Posterior cingulate gyrus (tissue), 11 donors: ENCODE measurements around the gene NEO1.
"Not testable (repeated sequence)": the region's sequence is repeated elsewhere in the genome, so short reads cannot be mapped to it uniquely, and the experiment has no call there.

Experiments used
- DNase-seq, 10 donors: peaks; one replicate each; pipeline versions ENCODE4 v3.0.0 to v3.0.0-alpha.2; 2020 to 2021; ENCODE audit warnings: mixed read lengths in 3 of 10
- intact Hi-C: fragments of 100-400 bp; cut with DNase I; formaldehyde crosslinking; loops from one replicate; pipeline ENCODE4 v1.15.1; 2023

NEO1 gene

DNA sequence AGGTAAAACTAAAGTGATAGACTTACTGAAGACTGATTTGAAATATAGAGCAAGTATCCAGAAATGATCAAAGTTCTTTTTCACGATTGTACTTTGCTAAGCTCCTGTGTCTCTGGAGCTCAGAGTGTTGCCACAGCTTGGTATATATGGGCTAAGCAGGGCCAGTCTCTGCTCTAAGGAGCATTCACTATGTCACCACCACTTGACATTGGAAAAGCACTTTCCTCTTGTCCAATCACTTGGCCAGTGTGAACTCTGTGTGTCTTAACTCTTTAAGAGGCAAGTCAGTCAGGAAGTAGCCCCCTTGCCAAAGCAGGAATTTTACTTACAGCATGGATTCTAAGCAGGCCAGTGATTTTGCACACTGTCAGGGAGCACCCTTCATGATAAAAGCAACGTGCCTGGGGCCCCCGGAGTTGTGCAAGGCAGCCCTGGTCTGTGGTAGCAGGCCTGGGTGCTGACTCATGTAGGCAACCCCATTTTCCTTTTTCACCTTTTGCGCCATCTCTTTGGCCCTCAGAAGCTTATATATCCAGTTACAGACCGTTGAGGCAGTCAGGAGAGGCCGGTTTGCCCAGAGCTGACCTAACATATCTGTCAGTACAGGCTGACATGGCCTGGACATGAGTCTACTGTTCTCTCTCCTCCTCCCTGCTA is 243.5 kb downstream of the NEO1 start:
- intact Hi-C loops: no loop called here
- no peak for DNase-seq

DNA sequence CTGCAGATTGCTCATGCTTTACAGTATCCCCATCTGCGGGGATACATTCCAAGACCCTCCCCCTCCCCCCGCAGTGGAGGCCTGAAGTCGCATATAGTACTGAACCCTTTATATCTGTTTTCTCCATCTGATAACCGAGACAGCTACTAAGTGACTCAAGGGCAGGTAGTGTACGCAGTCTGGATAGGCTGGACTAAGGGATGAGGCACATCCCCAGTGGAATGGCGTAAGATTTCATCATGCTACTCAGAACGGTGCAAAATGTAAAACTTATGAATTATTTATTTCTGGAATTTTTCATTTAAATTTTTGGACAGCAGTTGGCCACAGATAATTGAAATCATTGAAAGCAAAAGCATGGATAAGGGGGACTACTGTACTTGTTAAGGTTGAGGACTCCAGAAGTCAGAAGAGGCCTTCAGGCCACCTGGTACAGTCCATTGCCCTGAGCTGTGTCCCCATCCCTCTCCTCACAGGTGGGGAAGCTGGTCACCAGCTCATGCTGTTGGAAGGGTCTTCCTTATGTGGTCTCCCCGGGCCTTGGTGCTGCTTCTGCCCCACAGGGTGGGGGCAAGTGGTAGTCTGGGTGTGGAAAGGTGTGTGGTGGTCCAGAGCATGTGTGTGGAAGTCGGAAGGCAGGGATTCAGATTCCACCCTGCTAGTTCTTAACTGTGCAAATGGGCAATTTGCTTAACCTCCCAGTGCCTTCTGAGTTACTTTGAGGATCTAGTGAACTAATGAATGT is 244.5 kb downstream of the NEO1 start:
- no peak for DNase-seq
- intact Hi-C loops: no loop called here

DNA sequence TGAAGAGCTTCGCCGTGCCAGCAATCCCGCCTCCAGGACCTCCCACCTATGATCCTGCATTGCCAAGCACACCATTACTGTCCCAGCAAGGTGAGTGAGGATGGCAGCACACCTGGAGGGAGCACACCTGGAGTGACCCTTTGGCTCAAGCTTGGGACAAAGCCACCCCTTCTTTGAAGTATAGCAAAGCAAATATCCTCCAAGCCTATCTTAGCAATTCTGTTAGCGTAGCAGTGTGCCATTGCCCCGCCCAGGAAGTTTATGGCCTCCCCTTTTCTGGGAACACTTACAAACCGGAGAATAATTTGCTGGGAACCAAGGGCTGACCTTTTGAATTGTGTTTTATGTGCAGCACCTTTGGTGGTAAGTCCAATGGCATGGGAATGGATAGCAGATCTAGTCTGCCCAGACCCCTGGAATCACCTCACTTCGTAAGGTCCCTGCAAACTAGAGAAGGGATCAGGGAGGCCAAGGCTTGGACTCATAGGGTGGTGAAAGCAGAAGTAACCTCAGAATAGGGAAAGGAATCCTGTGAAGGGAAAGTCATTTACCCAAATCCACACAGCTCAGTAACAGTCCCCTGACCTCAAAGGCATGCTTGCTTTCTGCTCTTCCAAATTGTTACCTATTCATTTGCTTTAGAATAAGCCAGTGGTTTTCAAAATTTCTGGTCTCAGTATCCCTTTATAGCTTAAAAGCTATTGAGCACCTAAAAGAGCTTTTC is 246.4 kb downstream of the NEO1 start:
- peak in 1 of 10 donors; percentile 24 for DNase-seq
- intact Hi-C loops: no loop called here

DNA sequence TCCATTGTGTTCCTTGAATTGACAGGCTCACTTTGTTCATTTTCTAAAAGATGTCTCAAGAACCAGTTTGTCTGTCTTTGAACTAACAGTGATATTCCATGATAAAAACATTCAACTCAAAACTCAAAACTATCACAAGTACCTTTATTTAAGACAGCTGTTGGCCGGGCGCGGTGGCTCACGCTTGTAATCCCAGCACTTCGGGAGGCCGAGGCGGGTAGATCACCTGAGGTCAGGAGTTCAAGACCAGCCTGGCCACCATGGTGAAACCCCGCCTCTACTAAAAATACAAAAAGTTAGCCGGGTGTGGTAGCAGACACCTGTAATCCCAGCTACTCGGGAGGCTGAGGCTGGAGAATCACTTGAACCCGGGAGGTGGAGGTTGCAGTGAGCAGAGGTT is 248.0 kb downstream of the NEO1 start:
- peak in 1 of 10 donors; percentile 58 for DNase-seq
- intact Hi-C loops: not testable (repeated sequence)

DNA sequence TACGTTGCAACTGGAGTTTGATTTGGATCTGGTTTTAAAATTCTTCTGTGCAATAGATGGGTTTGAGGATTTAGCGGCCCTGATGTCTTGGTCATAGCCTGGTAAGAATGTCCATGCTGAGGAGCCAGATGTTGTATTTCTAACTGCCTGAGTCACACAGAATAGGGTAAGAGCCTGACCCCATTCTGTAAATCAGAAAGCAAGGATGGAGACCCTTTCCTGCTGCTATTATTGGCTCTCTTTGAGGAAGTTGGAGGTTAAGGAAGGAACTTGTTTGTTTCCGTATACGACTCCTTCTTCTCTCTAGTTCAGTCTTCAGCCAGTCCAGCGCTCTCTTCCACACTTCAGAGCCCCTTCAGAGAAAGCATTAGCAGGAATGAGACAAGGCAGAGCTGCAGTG is 251.4 kb downstream of the NEO1 start:
- DNase-seq: no peak
- intact Hi-C loops: loop anchor here (2.0 kb wide), 1 partner anchor 397 kb away; no protein-coding TSS in a partner anchor

DNA sequence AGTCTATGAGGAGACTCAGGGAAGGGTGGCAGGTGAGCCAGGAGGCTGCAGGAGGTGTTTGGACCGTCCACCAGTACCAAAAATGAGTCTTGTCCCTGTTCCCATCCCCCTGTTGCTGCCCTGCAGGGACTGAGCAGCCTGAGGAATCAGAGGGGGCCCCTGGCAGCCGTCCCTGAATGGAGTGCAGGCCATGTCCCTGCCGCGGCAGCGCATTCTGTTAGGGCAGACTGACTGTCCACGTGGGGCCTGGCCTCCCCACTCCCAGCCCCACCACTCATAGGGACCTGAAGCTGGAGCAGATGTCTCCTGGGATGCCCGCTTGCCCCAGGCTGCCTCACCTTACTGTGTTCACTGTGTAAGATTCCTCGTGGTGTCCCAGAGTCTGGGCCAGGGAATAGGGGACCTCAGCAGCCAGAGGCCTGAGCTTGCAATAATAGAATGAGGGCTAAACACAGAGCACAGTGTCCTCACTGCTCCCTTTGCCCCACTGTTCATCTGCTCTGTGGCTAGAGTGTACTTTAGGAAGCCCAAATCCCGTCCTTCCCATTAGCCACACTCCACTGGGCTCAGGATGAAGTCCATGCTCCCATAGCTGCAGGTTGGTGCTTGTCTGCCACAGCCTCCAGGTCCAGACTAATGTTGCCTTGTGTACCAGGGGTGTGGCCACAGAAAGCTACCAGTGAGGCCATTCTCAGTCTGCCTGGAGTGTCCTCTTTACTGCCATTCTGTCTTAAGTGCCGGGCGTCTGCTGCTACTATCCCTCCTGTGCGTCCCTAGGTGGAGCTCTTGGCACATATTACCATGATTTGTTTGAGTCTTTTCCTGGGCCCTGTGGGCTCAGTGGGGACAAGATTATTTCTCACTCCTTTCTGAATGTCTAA is 253.3 kb downstream of the NEO1 start:
- peak in 5 of 10 donors; percentile 34 to 89 (median 51) for DNase-seq
- intact Hi-C loops: loop anchor here (2.0 kb wide), 3 partner anchors 257 to 395 kb away; no protein-coding TSS in a partner anchor

DNA sequence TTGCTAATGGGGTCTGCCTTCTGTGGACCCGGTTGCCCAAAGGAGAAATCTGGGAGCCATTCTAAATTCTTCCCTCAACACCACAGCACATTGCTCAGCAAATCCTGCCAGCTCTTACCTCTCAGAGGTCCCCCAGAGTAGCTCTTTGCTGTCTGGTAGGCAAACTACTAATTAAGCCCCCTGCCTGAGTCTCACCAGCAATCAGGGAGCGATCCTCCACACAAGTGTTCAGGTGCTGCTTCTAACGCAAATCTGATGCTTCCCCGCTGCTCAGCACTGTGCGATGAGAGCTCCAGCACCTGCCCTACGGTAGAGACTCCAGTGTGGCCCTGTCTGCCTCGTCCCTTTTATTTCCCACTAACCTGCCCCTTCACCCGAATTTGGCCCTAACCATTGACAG is 256.0 kb downstream of the NEO1 start:
- DNase-seq: peak in 1 of 10 donors; percentile 13

DNA sequence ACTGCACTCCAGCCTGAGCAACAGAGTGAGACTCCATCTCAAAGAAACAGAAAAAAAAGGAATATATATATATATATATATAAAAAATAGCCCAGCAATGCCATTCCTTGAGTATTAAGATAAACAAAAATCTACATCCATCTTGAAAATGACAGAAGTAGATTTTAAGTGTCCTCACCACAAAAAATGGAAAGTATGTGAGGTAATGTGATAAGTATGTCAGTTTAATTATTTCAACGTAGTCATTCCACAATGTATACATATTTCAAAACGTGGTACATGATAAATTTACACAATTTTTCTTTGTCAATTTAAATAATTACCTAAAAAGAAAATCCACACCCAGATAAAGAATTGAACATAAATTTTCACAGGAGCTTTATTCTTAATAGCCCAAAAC is 261.6 kb downstream of the NEO1 start:
- no peak for DNase-seq
- intact Hi-C loops: no loop called here

More for the DNA sequence above, 256.0 kb downstream of the NEO1 start:
- intact Hi-C loops: no loop called here

DNA sequence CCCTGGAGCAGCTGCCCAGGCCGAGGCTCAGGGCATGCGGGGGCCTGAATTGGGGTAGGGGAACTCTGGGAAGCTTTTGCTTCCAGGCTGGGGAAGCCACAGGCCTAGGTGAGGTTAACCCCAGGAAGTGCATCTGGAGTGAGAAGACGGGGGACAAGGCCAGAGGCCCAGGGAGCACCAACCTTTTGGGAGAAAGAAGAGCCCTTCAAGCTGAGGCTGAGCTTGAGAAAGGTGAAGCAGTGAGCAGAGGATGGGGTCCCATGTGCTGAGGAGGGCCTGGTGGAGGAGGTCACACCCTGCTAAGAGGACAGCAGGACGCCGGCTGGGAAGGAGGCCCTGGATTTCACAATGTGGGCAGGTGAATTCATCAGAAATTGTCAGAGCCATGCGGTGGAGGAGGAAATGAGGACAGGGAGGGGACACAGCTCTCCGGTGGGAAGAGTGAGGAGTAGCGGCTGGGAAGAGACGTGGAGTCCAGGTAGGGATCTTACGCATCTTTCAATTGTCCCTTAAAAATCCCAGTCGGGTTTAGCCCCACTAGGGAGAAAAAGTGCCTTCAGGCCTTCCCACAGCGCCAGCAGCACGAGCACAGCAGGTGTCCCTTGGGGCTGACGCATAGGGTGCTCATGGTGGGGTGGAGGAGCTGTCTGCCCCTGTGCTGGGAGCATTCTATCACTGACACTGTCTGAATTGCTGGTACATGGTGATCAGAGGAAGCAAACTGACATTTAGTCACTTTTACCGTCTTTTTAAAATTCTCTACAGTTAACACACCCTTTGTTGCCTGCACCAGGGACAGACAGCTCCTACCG is 265.6 kb downstream of the NEO1 start:
- intact Hi-C loops: no loop called here
- DNase-seq: peak in 3 of 10 donors; percentile 79 to 85 (median 83)

DNA sequence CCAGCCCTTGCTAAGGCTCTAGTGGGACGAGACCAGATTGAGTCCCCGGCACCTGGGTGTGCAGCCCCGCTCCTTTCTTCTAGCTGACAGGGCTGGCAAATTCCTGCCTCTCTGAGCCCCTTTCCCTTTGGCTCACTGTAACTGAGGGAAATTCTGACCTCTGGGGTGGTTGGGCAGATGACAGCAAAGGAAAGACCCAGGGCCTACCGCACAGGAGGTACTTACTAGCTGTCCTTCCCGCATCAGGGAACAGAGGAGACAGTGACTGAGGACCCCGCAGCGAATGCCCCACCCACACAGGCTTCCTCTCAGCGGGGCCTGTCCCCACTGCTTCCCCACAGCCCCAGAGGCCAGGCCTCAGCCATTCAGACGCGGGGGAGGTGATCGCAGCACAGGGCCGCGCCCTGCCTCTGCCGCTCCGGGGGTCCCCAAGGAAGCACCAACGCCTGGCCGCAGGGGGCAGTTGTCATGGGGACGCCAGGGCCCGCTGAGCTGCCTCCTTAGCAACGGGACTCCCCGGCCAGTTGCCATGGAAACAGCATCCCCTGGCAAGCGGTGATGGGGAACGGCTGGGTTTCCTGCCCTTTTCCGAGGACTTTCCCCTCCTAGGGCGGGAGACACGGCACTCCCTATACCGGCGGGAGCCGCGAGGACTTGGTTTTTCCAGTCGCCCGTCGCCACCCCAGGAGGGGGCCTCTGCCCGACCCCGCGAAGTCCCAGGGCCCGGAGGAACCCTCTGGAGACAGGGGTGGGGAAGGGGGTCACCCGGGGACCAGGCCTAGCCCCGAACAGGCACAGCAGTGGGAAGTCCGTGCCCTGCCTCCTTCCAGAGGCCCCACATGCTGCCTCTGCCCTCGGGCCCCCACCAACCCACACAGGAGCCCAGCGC is 266.4 kb downstream of the NEO1 start:
- intact Hi-C loops: no loop called here
- DNase-seq: peak in 7 of 10 donors; percentile 16 to 92 (median 67)

DNA sequence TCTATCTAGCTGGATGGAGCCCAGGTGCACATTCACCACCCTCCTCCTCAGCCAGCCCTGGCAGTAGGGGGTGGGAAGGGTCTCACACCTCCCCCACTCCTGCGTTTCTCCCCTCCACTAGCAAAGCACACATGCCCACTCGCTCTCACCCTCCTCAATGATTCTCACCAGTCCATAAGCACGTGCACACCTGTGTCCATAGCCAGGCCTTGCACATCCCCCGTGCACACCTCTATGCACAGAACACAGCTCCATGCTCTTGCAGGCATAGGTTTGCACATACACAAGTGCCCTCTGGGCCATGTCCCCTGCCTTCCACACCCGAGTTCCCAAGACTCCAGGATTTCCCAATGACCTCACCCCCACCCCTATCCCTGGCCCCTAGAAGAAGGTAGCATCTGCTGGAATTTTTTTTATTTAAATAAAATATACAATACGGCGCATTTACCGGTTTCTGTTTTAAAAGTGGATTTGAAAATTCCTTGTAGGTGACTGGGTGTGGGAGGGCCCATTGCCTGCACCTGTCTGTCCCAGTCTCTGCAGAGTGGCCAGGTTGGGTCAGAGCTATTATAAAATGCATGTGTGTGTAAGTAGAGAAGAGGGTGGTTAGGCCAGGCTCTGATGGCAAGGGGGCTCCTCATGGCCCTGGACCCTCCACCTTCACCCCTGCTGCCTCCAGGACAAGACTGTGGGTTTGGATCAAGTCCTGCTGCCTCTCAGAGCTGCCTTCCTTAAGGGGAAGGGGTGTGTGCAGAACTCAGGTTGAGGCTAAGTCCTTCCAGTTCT is 267.4 kb downstream of the NEO1 start:
- intact Hi-C loops: no loop called here
- DNase-seq: peak in 3 of 10 donors; percentile 35 to 63 (median 57)

DNA sequence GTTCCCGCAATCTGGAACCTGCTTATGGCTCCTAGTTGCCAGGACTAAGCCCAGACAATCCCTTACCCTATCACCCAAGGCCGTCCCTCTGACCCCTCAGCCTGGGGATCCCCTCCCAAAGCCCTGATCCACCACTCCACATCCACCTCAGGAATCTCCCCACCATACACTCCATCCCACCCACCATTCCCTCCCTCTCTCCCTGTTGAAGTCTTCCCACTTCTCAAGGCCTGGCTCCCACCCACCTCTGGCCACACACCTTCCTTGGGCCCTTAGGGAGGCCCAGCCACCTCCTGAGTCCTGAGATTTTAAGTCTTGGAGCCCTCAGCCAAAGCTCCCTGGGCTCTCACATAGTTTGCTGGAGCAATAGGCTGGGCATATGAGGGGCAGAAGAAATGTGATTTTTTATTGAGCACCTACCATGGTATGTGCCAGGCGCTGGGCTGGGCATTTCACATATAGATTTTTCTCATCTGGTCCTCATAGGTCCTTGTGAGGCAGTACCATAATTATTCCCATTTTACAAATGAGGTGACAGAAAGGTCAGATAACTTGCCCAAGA is 268.4 kb downstream of the NEO1 start:
- intact Hi-C loops: no loop called here
- DNase-seq: peak in 2 of 10 donors; percentile 12 to 24

DNA sequence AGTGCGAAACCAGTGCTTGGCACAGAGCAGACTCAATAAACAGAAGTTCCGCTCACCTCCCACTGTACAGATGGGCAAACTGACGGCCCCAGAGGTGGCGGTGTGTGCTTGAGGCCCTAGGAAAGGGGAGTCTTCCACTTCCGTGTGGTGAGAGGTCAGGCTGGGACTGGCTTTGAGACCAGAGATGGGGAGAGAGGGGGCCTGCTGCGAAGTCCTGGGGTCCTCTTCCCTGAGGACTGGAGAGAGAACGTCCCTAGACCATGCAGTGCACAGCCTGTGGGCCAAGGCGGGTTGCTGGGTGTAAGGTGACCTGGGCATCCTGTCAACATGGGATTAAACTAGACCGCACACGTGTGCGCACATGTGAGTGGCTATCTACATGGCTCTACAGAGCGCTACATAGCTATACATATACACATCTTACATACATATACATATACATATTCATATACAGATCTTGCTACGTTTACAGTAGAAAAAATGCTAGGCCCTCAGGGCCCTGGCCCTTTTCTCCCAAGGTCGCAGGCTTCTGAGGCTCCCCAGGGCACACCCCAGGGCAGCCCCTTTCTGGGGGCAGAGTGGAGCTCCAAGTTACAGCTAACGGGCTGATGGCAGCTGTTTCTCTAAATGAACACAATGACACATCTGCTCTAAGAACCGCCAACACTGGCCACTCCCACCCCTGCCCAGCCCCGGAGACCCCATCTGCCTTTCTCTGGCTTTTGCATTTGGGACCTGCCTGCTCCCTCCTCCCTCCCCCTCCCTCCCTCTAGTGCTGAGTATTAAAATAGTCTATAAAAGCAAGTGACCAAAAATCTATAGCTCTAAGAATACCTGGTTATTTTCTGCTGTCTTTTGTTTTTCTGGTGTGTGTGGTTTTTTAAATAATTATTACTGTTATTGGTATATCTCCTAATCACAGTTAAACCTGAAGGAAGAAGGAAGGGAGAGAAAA is 269.5 kb downstream of the NEO1 start:
- intact Hi-C loops: no loop called here
- DNase-seq: peak in 3 of 10 donors; percentile 29 to 57 (median 30)

DNA sequence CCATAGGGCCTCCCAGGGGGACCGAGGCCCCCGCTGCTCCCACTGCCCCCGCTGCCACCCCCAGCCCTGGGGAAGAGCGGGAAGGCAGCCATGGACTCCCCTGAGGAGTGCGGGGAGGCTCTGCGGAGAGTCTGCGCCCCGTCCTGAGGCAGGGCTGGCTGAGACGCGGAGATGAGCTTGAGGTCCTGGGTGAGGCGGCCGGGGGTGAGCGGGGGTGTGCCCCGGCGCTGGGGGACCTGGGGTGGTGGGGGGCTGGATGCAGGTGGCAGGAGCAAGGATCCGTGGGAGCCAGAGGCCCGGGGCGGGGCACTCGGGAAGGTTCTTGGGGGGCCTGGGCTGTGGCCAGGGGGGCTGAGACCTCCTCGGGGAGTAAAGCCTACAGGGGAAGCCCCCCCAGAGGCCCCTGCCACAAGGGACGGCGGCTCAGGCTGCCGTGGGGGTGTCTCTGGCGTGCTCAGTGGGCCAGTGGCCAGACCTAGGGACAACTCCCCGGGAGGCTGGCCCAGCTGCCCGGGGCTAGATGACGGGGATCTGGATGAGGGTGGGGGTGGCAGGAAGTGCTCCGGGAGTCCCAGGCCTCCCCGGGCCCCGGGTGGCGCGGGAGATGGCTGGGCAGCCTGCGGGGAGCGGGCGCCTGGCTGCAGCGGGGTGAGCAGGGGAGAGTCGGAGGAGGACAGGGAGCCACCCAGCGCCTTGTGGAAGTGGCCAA is 270.6 kb downstream of the NEO1 start:
- peak in 4 of 10 donors; percentile 3 to 76 (median 60) for DNase-seq

DNA sequence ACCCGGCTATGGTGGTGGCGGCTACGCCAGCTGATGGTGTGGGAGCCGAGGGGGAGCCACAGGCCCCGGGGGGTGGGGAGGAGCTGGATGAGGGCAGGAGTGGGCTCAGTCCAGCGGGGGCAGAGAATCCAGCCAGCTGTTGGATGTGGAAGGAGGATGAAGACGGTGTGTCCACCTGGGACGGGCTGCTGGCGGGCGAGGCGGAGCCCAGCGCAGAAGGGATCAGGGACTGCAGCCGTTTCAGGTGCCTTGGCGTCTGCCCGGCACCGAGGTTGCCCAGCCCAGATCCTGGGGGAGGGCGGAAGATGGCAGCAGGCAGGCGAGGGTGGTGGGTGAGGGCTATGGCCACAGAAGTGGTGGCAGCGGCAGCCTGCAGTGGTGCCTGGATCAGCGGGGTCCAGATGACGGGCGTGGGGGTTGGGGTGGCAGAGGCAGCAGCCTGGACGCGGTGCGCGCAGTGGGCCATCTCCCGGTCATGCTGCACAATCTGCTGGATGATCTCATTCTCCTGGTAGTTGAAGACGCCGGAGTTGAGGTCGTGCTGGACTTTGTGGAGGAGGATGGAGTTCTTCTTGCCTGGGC is 271.2 kb downstream of the NEO1 start:
- peak in 4 of 10 donors; percentile 3 to 78 (median 62) for DNase-seq
- intact Hi-C loops: no loop called here

More for the DNA sequence above, 270.6 kb downstream of the NEO1 start:
- intact Hi-C loops: no loop called here
